Anterior cingulate cortex (tissue), 58 donors: ENCODE measurements around the gene NKX3-2.
"Not testable (repeated sequence)": the region's sequence is repeated elsewhere in the genome, so short reads cannot be mapped to it uniquely, and the experiment has no call there.

Experiments used
- DNase-seq, 58 donors: peaks; one replicate each; lab custom pipeline; 2025; lab: John Stamatoyannopoulos, UW

Gene NKX3-2

GRCh38 chr4:13543839-13544605 is at the start of gene NKX3-2:
Gene NKX3-2, minus strand, starts transcription at chr4:13544508. Its CDS starts 94 bp downstream, at chr4:13544414.
- DNase-seq, result no peak

GRCh38 chr4:13592220-13592619 is 47.9 kb upstream of the NKX3-2 start:
- DNase-seq, result no peak

- DNase-seq, result no peak
Measured at GRCh38 chr4:13590766-13591165, 46.5 kb upstream of the NKX3-2 start.

DNA sequence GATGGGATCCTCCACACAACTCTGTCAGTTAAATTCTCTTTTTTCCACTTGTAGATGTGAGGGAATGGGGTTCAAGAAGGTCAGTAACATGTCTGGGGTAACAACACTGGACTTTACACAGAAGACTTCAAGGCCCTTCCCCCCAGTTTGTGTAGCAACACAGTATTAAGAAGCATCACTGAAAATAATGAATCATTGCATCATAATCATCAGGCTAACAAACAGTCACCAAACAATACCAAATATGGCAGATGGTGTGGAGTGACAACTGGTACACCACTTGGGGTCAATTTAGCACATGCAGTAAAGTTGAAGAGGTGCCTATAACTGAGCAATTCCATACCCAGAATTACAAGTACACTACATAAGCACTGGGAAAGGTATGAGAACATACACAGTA is 44.6 kb upstream of the NKX3-2 start:
- DNase-seq, result no peak

GRCh38 chr4:13584481-13584880 is 40.2 kb upstream of the NKX3-2 start:
- no peak for DNase-seq

- DNase-seq, result no peak
Measured at GRCh38 chr4:13580036-13580435, 35.7 kb upstream of the NKX3-2 start.

- DNase-seq, result no peak
Measured at GRCh38 chr4:13577660-13578059, 33.4 kb upstream of the NKX3-2 start.

GRCh38 chr4:13570916-13571315 is 26.6 kb upstream of the NKX3-2 start:
- no peak for DNase-seq

DNA sequence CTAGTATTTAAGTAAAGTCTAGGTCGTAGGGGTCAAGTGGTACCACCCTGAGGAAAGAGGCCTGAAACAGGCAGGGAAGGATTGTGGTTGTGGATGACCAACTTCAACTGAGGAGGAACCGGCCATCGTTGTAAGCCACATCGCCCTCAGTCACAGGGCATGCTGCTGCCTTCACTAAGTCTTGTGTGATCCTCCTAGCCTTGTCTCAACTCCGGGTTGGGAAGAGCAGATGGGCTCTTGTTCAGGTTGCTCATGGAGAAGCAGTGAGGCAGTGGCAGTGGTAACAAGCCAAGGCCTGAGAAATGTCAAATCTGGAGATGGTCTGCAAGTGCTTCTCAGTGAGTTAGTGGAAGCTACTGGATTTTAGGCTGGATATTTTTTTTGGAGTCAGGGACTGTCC is 22.8 kb upstream of the NKX3-2 start:
- DNase-seq, result no peak

DNA sequence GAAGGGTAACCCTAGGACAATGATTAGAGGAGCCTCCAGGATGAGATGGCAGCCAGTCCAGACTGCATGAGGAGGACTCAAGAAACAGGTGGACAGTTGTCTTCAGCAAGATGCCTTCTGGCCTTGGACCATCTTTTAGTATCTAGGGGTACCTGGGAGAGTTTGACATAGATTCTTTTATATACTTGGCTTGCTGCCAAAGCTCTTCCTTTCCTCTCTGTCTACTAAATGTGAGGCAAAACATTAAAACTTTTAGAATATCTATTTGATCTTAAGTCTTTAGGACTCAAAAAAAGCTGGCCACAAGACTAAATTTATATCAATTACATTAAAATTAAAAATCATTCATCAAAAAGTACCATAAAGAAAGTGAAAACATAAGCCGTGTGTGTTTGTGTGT is 18.6 kb upstream of the NKX3-2 start:
- DNase-seq, result no peak

DNA sequence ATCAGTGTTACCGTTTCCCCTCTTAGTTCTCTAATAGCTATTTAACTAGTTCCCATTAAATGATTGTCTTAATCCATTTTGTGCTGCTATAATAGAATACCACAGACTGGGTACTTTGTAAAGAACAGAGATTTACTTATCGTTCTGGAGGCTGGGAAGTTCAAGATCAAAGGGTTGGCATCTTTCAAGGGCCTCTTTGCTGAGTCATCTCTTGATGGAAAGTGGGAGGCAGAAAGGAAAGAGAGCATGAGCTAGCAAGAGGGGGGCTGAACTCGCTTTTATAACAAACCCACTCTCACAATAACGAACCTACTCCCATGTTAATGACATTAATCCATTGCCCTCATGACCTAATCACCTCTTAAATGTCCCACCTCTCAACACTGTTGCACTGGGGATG is 17.4 kb upstream of the NKX3-2 start:
- DNase-seq, result no peak

- DNase-seq, result not testable (repeated sequence)
Measured at GRCh38 chr4:13560111-13560510, 15.8 kb upstream of the NKX3-2 start.

DNA sequence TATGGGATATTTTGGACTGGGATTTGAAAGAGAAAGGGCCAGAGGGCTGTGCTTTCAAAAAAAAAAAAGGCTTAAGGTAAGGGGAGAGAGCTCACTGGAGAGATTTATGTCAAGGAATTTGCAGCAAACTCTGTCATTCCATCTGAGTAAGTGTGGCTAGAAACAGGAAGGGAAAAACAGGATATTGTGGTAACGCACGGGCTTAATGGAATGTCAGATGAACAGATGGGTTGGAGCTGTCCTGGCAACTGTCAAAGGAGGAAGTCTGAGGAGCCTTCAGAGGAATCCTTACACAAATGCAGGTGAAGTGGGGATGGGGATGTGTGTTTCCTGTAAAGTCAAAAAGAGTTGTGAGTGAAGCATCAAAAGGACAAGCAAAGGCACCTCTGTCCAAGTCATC is 15.1 kb upstream of the NKX3-2 start:
- DNase-seq, result no peak

DNA sequence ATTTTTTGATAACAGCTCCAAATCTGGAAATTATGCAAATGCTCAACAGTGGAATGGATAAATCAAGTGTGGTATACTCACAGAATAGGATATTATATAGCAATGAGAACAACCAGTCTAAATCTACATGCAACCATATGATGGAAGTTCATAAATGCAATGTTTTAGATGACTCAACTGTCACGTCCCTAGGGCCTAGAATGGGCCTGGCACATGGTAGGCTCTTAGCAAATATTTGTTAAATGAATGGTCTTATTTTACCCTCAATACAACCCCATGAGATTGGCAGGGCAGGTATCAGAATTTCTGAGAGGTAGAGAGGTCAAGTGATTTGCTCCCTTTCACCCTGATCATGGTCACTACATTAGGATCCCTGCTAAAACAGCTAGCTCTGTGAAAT is 14.6 kb upstream of the NKX3-2 start:
- no peak for DNase-seq

DNA sequence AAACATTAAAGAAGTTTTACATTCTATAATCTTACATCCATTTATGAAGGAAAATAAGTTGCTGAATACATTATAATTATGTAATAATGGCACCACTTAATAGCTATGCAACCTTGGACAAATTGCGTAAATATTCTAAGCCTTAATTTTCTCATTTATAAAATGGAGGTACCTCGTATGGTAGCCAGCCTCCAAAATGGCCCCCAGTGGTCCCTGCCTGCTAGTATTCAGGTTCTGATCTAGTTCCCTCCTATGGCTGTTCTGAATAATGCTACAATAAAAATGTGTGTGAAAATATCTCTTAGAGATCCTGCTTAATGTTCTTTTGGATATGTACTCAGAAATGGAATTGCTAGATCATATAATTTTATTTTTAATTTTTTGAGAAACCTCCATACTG is 11.0 kb upstream of the NKX3-2 start:
- no peak for DNase-seq

DNA sequence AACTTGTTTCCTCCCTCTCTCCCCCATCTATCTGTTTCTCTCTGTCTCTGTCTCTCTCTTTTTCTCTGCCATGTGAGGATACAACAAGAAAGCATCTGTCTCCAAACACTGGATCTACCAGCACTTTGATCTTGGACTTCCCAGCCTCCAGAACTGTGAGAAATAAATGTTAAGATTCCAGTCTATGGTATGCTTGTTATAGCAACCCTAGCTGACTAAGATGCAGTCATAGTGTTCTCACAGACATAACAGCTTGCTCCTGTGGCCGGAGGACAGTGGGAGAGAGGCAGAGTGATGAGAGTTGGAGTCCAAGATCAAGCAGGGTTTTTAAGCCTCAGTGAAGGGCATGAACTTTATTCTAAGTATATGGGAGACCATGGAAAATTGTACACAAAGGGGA is 8.8 kb upstream of the NKX3-2 start:
- no peak for DNase-seq

DNA sequence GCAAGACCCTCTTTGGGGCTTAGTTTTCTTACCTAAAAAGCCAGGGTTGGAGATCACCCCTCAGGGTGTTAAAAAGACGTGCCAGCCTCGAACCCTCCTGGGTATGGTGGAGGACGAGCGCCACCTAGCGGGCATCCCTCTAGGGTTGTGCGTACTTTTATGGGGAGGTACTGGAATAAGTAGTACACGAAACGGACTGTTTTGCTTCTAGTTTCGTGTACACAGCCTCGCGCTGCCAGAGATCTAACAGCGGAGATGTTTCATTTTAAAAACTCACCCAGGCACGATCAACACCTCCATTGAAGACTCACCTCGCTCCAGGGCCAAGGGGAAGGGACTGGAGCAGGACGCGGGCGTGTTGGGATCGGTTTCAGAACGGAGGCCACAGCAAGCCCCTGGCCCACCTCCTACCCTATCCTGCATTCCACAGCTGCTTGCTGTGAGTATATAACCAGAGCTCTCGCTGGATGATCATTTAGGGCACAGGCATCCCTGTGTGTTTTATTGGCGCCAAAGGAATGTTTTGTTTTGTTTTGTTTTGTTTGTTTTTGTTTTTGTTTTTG is 4.8 kb upstream of the NKX3-2 start:
- DNase-seq, result peak in 49 of 58 donors; percentile 5 to 76 (median 31)

DNA sequence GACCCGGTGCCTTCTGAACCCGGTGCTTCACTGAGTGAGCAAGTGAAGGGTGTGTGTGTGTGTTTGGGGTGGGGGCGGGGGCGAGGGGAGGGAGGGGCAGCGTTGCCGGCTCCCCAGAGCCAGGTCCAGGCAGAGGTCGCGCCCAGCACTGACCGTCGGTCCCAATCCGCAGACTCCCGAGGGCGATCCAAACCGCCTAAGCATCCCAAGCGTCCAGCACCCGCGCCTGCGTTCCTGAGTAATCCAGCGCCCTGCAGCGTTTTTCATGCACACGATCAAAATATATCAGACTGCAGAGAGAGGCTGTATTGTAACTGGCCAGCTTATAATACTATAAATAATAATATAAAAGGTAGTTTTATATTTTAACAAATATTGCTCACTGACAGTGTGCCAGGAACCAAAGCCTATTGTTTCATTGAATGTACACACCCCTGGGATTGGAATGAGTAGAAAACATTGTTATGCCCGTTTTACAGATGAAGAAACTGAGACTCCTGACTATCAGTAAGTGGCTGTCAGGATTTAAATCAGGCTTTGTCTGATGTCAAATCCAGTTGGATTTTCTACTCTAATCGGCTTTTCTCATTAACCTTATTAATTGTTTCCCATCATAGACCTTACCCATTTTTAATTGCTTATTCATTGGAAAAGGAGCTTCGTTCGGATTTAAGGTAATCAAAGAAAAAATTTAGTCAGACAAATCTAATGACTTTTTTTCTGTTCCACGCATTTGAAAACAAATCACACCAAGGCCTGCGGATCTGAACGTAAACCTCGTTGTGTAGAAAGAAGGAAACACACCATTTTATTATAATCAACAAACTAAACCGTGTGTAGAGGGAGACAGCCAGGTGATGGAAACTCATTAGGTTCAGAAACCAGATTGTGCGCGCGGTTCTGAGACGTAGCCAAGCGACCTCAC is 4.0 kb upstream of the NKX3-2 start:
- DNase-seq, result no peak

DNA sequence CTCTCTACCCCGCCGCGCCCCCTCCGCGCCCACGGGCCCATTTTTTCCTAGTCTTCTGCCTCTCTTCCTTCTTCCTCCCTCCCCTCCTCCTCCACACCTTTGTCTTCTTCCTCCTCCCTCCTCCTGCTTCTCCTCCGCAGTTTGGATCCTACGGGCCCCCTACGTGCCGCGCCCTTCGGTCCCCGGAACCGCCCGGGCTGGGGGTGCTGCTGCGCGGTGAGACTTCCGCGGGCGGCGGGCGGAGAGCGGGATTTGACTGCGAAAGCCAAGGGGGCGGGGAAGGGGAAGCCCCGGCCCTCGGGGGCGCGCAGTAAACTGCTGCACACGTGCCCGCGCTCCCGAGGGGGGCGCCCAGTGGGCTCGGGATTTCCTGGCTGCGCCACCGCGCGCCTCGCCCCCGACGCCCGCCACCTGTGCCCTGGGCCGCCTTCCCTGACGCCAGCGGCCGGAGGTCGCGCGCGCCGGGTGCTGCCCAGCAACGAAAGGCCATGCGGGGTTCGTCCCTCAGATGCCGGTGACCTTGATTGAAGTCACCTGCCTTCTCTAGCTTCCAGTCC is 3.3 kb upstream of the NKX3-2 start:
- no peak for DNase-seq

DNA sequence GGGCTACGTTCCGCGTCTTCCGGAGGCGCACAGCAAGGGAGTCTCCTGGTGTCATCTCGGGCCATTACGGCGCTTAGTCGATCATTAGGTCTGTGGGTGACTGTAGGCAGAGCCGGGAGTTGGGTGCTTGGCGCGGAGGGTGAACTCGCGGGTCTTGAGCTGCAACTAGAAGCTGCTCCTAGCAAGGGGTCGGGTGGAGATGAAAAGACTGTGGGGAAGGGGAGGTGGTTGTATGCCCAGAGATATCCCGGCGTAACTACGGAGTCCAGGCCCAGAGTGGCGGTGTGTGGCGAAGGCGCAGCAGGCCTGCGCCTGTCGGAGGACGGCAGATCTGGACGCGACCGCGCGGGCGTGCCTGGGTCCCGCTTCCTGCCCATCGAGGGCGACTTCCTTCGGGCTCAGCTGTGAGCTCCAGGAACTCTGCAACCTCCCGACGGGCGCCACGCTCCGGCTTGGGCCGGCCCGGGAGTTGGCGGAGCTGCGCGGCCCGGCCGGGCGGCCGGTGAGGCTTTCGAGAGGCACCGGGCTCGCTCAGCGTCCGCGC is 2.7 kb upstream of the NKX3-2 start:
- DNase-seq, result no peak
